HEK293 (cell line): ENCODE data around the gene GPHA2.

Experiments used
- CTCF ChIA-PET: fragments of 350-600 bp; formaldehyde crosslinking; extraction: SDS; loops from one replicate; lab custom pipeline; 2021; ENCODE audit warnings: antibody characterized with exemption; lab: Yijun Ruan, JAX
- POLR2A ChIA-PET: fragments of 300-600 bp; formaldehyde crosslinking; extraction: SDS; loops from one replicate; lab custom pipeline; 2020; ENCODE audit warnings: antibody characterized with exemption, inconsistent platforms; lab: Yijun Ruan, JAX
- H3K27ac ChIP-seq: fragments of 200-500 bp; sonication (Bioruptor generic); 2 replicates; pipeline ENCODE4 v1.5.1; 2014; ENCODE audit warnings: low read depth, low read length, control low read depth, inconsistent platforms; ENCODE audit errors: extremely low read depth
- H3K36me3 ChIP-seq, 2 experiments: fragments of 200-500 bp in 1 of 2; sonication (Bioruptor generic) in 1 of 2; 1 replicate in 1 of 2; 2 replicates in 1 of 2; pipeline ENCODE4 v1.5.1; 2014 to 2017; ENCODE audit warnings: inconsistent platforms in 2 of 2, low read length in 2 of 2; ENCODE audit not compliant: control insufficient read depth in 2 of 2, insufficient read depth in 1 of 2
- H3K4me1 ChIP-seq: fragments of 200-500 bp; sonication (Bioruptor generic); 2 replicates; pipeline ENCODE4 v1.5.1; 2014; ENCODE audit warnings: mild to moderate bottlenecking, low read length, inconsistent platforms; ENCODE audit not compliant: control insufficient read depth, insufficient read depth
- H3K4me3 ChIP-seq: 2 replicates; pipeline ENCODE4 v1.5.1; 2011; ENCODE audit warnings: low read depth, mild to moderate bottlenecking, control low read depth, low read length, moderate library complexity
- H3K9me3 ChIP-seq: fragments of 200-500 bp; sonication (Bioruptor generic); 2 replicates; pipeline ENCODE4 v1.5.1; 2014; ENCODE audit warnings: low read depth, low read length, inconsistent platforms; ENCODE audit not compliant: control insufficient read depth, insufficient read depth
- GLIS2 ChIP-seq: fragments of 450-650 bp; formaldehyde crosslinking; IDR thresholded peaks from 2 replicates; pipeline ENCODE4 v1.5.1; 2016; ENCODE audit warnings: missing biosample characterization, missing genetic modification characterization
- HOXA7 ChIP-seq: sonication (generic); formaldehyde crosslinking; IDR thresholded peaks from 2 replicates; pipeline ENCODE4 v1.8.1; 2022; ENCODE audit warnings: missing genetic modification reagents, borderline replicate concordance
- MZF1 ChIP-seq: fragments of 450-650 bp; formaldehyde crosslinking; IDR thresholded peaks from 2 replicates; pipeline ENCODE4 v1.5.1; 2017; ENCODE audit warnings: missing biosample characterization, missing genetic modification characterization, borderline replicate concordance
- TCF7L2 ChIP-seq: IDR thresholded peaks from 2 replicates; pipeline ENCODE4 v1.6.1; 2011; ENCODE audit warnings: low read depth, mild to moderate bottlenecking, inconsistent platforms, low read length, moderate library complexity, borderline replicate concordance
- WT1 ChIP-seq: fragments of 450-650 bp; formaldehyde crosslinking; IDR thresholded peaks from 2 replicates; pipeline ENCODE4 v1.5.1; 2016; ENCODE audit warnings: missing biosample characterization, missing genetic modification characterization
- ZFP41 ChIP-seq: fragments of 450-650 bp; formaldehyde crosslinking; IDR thresholded peaks from 2 replicates; pipeline ENCODE4 v1.5.1; 2016; ENCODE audit warnings: missing biosample characterization, missing genetic modification characterization, borderline replicate concordance
- ZNF112 ChIP-seq: fragments of 450-650 bp; formaldehyde crosslinking; IDR thresholded peaks from 2 replicates; pipeline ENCODE4 v1.5.0; 2017; ENCODE audit warnings: missing biosample characterization, missing genetic modification characterization
- ZNF140 ChIP-seq: fragments of 450-650 bp; formaldehyde crosslinking; IDR thresholded peaks from 2 replicates; pipeline ENCODE4 v1.5.1; 2016; ENCODE audit warnings: missing biosample characterization, missing genetic modification characterization
- ZNF157 ChIP-seq: fragments of 450-650 bp; formaldehyde crosslinking; IDR thresholded peaks from 2 replicates; pipeline ENCODE4 v1.5.1; 2016; ENCODE audit warnings: missing biosample characterization, missing genetic modification characterization
- ZNF2 ChIP-seq: fragments of 450-650 bp; formaldehyde crosslinking; IDR thresholded peaks from 2 replicates; pipeline ENCODE4 v1.5.1; 2016; ENCODE audit warnings: missing biosample characterization, missing genetic modification characterization
- ZNF341 ChIP-seq: fragments of 450-650 bp; formaldehyde crosslinking; IDR thresholded peaks from 2 replicates; pipeline ENCODE4; 2016; ENCODE audit warnings: low read depth, missing biosample characterization, missing genetic modification characterization
- ZNF350 ChIP-seq: fragments of 450-650 bp; formaldehyde crosslinking; IDR thresholded peaks from 2 replicates; pipeline ENCODE4 v1.5.0; 2017; ENCODE audit warnings: missing biosample characterization, mild to moderate bottlenecking, missing genetic modification characterization
- ZNF366 ChIP-seq: fragments of 450-650 bp; formaldehyde crosslinking; conservative IDR thresholded peaks from 2 replicates; pipeline ENCODE4 v1.5.1; 2016; ENCODE audit warnings: missing biosample characterization, missing genetic modification characterization
- ZNF404 ChIP-seq: fragments of 450-650 bp; formaldehyde crosslinking; IDR thresholded peaks from 2 replicates; pipeline ENCODE4 v1.5.1; 2017; ENCODE audit warnings: missing biosample characterization, missing genetic modification characterization
- ZNF548 ChIP-seq: fragments of 450-650 bp; formaldehyde crosslinking; IDR thresholded peaks from 2 replicates; pipeline ENCODE4 v1.5.1; 2016; ENCODE audit warnings: missing biosample characterization, missing genetic modification characterization
- ZNF549 ChIP-seq: fragments of 450-650 bp; IDR thresholded peaks from 2 replicates; pipeline ENCODE4 v1.5.1; 2018; ENCODE audit warnings: missing biosample characterization, missing genetic modification characterization, mild to moderate bottlenecking, inconsistent platforms, moderate library complexity
- ZNF585B ChIP-seq: fragments of 450-650 bp; formaldehyde crosslinking; IDR thresholded peaks from 2 replicates; pipeline ENCODE4 v1.5.1; 2016; ENCODE audit warnings: missing biosample characterization, missing genetic modification characterization
- ZNF670 ChIP-seq: fragments of 450-650 bp; formaldehyde crosslinking; IDR thresholded peaks from 2 replicates; pipeline ENCODE4 v1.5.1; 2016; ENCODE audit warnings: missing biosample characterization, missing genetic modification characterization, low read depth
- ZNF777 ChIP-seq: fragments of 450-650 bp; formaldehyde crosslinking; IDR thresholded peaks from 2 replicates; pipeline ENCODE4 v1.5.1; 2017; ENCODE audit warnings: missing biosample characterization, missing genetic modification characterization, borderline replicate concordance
- ZNF791 ChIP-seq: fragments of 450-650 bp; formaldehyde crosslinking; IDR thresholded peaks from 2 replicates; pipeline ENCODE4 v1.5.1; 2016; ENCODE audit warnings: missing biosample characterization, missing genetic modification characterization
- ZNF843 ChIP-seq: fragments of 450-650 bp; formaldehyde crosslinking; IDR thresholded peaks from 2 replicates; pipeline ENCODE4 v1.5.1; 2016; ENCODE audit warnings: missing biosample characterization, missing genetic modification characterization
- ZSCAN23 ChIP-seq: fragments of 450-650 bp; formaldehyde crosslinking; IDR thresholded peaks from 2 replicates; pipeline ENCODE4 v1.5.1; 2016; ENCODE audit warnings: missing biosample characterization, missing genetic modification characterization
- TF ChIP-seq, protein P1 (sequence below): fragments of 450-650 bp; formaldehyde crosslinking; IDR thresholded peaks from 2 replicates; pipeline ENCODE4 v1.5.1; 2016; ENCODE audit warnings: missing biosample characterization, missing genetic modification characterization
- TF ChIP-seq, protein P2 (sequence below): fragments of 450-650 bp; formaldehyde crosslinking; IDR thresholded peaks from 2 replicates; pipeline ENCODE4 v1.5.1; 2016; ENCODE audit warnings: missing biosample characterization, missing genetic modification characterization
- TF ChIP-seq, protein P3 (sequence below): IDR thresholded peaks from 2 replicates; pipeline ENCODE4 v1.6.1; 2011; ENCODE audit warnings: mild to moderate bottlenecking, low read depth, low read length, borderline replicate concordance
- TF ChIP-seq, protein P4 (sequence below): fragments of 450-650 bp; formaldehyde crosslinking; IDR thresholded peaks from 2 replicates; pipeline ENCODE4 v1.5.1; 2016; ENCODE audit warnings: missing biosample characterization, missing genetic modification characterization

Gene GPHA2

DNA sequence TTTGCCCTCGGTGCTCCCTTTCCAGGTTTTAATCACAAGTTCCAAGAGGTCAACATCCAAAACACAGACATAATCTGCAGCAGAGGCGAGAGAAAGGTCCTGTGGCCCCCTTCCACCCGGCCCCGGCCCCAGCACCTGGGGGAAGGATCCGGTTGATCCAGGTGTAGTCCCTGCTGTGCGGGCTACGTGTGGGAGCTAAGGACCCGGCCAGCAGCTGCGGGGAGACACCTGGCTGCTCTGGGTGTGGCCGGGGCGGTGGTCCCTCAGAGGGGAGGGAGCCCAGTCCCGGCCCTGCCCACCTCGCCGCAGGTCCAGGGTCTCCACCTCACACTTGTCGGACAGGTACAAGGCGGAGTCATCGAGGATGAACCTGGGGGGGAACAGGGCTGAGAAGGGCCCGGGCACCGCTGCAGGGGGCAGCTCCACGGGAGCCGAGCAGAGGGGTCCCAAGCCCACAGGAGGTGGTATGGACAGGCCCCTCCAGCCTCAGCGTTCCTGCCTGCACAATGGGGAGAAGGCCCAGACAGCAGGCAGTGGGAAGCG is 32.3 kb downstream of the GPHA2 start (continued):
- no peak for TF ChIP-seq MZF1 (tag by site-specific recombination)

DNA sequence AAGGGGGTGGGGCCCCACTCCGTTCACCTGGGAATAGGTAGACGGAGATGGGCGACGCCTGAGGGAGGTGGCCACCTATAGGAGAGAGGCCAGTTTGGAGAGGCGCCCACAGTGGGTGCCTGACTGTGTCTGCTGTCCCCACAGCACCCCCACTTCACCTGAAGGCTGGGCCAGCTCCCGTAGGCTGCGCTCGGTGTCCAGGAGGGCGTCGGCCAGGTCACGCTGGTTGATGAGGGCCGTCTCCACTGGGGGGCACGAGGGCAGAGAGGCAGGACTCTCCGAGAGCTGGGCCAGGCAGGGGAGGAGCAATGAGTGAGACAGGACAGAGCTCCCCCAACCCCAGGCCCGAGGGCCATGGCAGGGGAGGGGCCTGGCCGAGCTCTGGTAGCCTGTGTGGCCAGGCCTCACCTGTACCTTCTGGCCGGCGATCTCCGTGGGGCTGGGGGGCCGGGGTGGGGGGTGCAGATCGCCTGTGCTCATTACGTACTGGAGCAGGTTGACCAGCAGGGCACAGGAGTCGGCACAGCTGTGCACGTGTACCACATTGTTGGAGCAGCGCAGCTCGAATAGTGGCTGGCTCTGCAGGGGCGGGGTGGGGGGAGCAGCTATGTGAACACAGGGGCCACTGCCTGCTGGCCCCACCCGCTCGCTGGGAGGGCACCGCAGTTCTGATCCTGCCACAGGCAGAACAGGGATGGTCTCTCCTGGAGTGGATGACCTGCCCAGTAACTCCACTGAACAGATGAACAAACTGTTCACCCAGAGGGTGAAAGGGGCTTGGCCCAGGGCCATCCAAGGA is 33.4 kb downstream of the GPHA2 start:
- H3K4me3 ChIP-seq: no peak overlapping the region
- no peaks in the 10 kb centered on the region for H3K4me1 ChIP-seq
- TF ChIP-seq ZNF366 (tag by site-specific recombination): no peak
- TF ChIP-seq ZNF350 (tag by site-specific recombination): no peak
- TF ChIP-seq ZNF341 (tag by site-specific recombination): no peak
- TF ChIP-seq ZNF112 (tag by site-specific recombination): no peak
- TF ChIP-seq GLIS2: no peak
- no peak for TF ChIP-seq ZNF549
- no peak for TF ChIP-seq ZNF157 (tag by site-specific recombination)
- TF ChIP-seq, protein P1, sequence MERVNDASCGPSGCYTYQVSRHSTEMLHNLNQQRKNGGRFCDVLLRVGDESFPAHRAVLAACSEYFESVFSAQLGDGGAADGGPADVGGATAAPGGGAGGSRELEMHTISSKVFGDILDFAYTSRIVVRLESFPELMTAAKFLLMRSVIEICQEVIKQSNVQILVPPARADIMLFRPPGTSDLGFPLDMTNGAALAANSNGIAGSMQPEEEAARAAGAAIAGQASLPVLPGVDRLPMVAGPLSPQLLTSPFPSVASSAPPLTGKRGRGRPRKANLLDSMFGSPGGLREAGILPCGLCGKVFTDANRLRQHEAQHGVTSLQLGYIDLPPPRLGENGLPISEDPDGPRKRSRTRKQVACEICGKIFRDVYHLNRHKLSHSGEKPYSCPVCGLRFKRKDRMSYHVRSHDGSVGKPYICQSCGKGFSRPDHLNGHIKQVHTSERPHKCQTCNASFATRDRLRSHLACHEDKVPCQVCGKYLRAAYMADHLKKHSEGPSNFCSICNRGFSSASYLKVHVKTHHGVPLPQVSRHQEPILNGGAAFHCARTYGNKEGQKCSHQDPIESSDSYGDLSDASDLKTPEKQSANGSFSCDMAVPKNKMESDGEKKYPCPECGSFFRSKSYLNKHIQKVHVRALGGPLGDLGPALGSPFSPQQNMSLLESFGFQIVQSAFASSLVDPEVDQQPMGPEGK (tag by site-specific recombination): no peak
- TF ChIP-seq ZNF670 (tag by site-specific recombination): no peak
- no peaks in the 10 kb centered on the region for H3K9me3 ChIP-seq
- ChIA-PET CTCF (interaction anchor here (0.9 to 1.4 kb wide), 3 partner anchors 10 to 54 kb away, joined by 3 to 9 read pairs (median 3); no protein-coding TSS in a partner anchor), POLR2A (interaction anchor here (0.7 kb wide), 1 partner anchor 25 kb away, joined by 4 read pairs; no protein-coding TSS in a partner anchor)
- H3K36me3 ChIP-seq: peaks cover 0 to 82% of the 10 kb centered on the region in 2 experiments; a peak in 2 of 3 replicates
- no peak overlapping the region for H3K27ac ChIP-seq

DNA sequence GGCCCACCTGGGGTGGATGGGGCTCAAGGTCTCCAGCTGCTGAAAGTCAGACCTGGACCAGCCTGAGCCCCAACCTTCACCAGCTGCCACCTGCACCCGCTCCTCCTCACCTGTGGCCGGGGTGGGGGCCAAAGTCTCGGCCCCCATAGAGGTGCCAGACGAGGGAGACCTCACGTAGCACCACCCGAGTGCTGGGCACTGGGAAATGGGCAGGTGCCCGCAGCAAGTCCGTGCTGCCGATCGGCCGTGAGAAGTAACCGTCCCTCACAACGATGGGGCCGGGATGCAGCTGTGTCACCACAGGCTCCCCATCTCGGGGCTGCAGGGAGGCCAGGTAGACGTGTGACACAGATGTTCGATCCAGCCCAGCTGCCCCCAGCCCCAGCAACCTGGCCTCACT is 34.9 kb downstream of the GPHA2 start:
- H3K27ac ChIP-seq: no peak overlapping the region
- H3K4me3 ChIP-seq: no peak overlapping the region
- H3K36me3 ChIP-seq: peaks cover 0 to 80% of the 10 kb centered on the region in 2 experiments; a peak in 2 of 3 replicates
- CTCF ChIA-PET: interaction anchor here (0.7 kb wide), 1 partner anchor 12 kb away, joined by 3 read pairs; no protein-coding TSS in a partner anchor
- H3K4me1 ChIP-seq: no peaks in the 10 kb centered on the region
- H3K9me3 ChIP-seq: no peaks in the 10 kb centered on the region
- POLR2A ChIA-PET: no interaction called here
- TF ChIP-seq, protein P2, sequence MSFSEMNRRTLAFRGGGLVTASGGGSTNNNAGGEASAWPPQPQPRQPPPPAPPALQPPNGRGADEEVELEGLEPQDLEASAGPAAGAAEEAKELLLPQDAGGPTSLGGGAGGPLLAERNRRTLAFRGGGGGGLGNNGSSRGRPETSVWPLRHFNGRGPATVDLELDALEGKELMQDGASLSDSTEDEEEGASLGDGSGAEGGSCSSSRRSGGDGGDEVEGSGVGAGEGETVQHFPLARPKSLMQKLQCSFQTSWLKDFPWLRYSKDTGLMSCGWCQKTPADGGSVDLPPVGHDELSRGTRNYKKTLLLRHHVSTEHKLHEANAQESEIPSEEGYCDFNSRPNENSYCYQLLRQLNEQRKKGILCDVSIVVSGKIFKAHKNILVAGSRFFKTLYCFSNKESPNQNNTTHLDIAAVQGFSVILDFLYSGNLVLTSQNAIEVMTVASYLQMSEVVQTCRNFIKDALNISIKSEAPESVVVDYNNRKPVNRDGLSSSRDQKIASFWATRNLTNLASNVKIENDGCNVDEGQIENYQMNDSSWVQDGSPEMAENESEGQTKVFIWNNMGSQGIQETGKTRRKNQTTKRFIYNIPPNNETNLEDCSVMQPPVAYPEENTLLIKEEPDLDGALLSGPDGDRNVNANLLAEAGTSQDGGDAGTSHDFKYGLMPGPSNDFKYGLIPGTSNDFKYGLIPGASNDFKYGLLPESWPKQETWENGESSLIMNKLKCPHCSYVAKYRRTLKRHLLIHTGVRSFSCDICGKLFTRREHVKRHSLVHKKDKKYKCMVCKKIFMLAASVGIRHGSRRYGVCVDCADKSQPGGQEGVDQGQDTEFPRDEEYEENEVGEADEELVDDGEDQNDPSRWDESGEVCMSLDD (tag by site-specific recombination): no peak
- TF ChIP-seq ZFP41 (no peak), ZNF843 (tag by site-specific recombination) (no peak), ZNF791 (tag by site-specific recombination) (no peak), ZSCAN23 (no peak), HOXA7 (CRISPR knock-in tag) (no peak), WT1 (tag by site-specific recombination) (no peak), ZNF548 (tag by site-specific recombination) (no peak), TCF7L2 (no peak), ZNF140 (no peak), ZNF585B (tag by site-specific recombination) (no peak), ZNF777 (tag by site-specific recombination) (no peak), ZNF404 (no peak), ZNF2 (tag by site-specific recombination) (no peak)
- TF ChIP-seq, protein P3, sequence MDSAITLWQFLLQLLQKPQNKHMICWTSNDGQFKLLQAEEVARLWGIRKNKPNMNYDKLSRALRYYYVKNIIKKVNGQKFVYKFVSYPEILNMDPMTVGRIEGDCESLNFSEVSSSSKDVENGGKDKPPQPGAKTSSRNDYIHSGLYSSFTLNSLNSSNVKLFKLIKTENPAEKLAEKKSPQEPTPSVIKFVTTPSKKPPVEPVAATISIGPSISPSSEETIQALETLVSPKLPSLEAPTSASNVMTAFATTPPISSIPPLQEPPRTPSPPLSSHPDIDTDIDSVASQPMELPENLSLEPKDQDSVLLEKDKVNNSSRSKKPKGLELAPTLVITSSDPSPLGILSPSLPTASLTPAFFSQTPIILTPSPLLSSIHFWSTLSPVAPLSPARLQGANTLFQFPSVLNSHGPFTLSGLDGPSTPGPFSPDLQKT: no peak
- TF ChIP-seq, protein P4, sequence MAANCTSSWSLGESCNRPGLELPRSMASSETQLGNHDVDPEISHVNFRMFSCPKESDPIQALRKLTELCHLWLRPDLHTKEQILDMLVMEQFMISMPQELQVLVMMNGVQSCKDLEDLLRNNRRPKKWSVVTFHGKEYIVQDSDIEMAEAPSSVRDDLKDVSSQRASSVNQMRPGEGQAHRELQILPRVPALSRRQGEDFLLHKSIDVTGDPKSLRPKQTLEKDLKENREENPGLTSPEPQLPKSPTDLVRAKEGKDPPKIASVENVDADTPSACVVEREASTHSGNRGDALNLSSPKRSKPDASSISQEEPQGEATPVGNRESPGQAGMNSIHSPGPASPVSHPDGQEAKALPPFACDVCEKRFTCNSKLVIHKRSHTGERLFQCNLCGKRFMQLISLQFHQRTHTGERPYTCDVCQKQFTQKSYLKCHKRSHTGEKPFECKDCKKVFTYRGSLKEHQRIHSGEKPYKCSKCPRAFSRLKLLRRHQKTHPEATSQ (tag by site-specific recombination): no peak
